Ishikawa (cell line): Measurements from ENCODE around the gene CCDC172.

ENCODE experiments used
- EGR1 ChIP-seq: IDR thresholded peaks from 2 replicates; pipeline ENCODE4 v1.6.1; 2012
- TF ChIP-seq, protein P1 (sequence below): IDR thresholded peaks from 2 replicates; pipeline ENCODE4 v1.6.1; 2012; ENCODE audit warnings: low read depth, mild to moderate bottlenecking

- TF ChIP-seq, protein P1, sequence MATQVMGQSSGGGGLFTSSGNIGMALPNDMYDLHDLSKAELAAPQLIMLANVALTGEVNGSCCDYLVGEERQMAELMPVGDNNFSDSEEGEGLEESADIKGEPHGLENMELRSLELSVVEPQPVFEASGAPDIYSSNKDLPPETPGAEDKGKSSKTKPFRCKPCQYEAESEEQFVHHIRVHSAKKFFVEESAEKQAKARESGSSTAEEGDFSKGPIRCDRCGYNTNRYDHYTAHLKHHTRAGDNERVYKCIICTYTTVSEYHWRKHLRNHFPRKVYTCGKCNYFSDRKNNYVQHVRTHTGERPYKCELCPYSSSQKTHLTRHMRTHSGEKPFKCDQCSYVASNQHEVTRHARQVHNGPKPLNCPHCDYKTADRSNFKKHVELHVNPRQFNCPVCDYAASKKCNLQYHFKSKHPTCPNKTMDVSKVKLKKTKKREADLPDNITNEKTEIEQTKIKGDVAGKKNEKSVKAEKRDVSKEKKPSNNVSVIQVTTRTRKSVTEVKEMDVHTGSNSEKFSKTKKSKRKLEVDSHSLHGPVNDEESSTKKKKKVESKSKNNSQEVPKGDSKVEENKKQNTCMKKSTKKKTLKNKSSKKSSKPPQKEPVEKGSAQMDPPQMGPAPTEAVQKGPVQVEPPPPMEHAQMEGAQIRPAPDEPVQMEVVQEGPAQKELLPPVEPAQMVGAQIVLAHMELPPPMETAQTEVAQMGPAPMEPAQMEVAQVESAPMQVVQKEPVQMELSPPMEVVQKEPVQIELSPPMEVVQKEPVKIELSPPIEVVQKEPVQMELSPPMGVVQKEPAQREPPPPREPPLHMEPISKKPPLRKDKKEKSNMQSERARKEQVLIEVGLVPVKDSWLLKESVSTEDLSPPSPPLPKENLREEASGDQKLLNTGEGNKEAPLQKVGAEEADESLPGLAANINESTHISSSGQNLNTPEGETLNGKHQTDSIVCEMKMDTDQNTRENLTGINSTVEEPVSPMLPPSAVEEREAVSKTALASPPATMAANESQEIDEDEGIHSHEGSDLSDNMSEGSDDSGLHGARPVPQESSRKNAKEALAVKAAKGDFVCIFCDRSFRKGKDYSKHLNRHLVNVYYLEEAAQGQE = no peak
- TF ChIP-seq EGR1 = no peak
Observed at GRCh38 chr10:116324951-116325635, 845 bp downstream of the CCDC172 start.
